Breast epithelium (tissue), 3 donors: ENCODE measurements around the gene DPH5.

Experiments
- POLR2A ChIP-seq: fragments of 450-650 bp; IDR thresholded peaks from one replicate; pipeline ENCODE4 v1.6.1; 2016; ENCODE audit warnings: antibody characterized with exemption, mild to moderate bottlenecking, moderate library complexity
- POLR2AphosphoS5 ChIP-seq, 3 donors: sonication (generic); formaldehyde crosslinking; IDR thresholded peaks; one replicate each; pipeline ENCODE4 v1.6.1; 2017; ENCODE audit warnings: antibody characterized with exemption in 3 of 3
- TF ChIP-seq, protein P1 (sequence below), 3 donors: fragments of 450-650 bp; IDR thresholded peaks; one replicate each; pipeline ENCODE4 v1.5.1; 2016 to 2017; ENCODE audit warnings: antibody characterized with exemption in 3 of 3, mild to moderate bottlenecking in 3 of 3, moderate library complexity in 3 of 3

DNA sequence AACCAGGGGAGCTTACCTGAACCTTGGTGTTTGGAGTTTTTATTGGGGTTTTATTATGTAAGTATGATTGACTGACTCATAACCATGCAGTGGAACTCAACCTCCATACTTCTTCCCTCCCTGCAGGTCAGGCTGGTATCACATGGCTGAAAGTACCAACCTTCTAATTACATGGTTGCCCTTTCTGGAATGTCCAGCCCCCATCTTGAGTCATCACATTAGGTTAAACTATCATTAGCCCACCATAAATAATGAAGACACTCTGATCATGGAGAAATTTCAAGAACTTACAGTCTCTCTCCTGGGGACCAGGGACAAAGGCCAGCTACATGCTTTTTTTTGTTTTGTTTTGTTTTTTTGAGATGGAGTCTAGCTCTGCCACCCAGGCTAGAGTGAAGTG, 19.2 kb upstream of the DPH5 start:
- no peak for TF ChIP-seq POLR2AphosphoS5 (IDR thresholded peaks at IDR 0.05)
- TF ChIP-seq, protein P1, sequence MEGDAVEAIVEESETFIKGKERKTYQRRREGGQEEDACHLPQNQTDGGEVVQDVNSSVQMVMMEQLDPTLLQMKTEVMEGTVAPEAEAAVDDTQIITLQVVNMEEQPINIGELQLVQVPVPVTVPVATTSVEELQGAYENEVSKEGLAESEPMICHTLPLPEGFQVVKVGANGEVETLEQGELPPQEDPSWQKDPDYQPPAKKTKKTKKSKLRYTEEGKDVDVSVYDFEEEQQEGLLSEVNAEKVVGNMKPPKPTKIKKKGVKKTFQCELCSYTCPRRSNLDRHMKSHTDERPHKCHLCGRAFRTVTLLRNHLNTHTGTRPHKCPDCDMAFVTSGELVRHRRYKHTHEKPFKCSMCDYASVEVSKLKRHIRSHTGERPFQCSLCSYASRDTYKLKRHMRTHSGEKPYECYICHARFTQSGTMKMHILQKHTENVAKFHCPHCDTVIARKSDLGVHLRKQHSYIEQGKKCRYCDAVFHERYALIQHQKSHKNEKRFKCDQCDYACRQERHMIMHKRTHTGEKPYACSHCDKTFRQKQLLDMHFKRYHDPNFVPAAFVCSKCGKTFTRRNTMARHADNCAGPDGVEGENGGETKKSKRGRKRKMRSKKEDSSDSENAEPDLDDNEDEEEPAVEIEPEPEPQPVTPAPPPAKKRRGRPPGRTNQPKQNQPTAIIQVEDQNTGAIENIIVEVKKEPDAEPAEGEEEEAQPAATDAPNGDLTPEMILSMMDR (IDR thresholded peaks at IDR 0.05), result no peak
- TF ChIP-seq POLR2A, result no peak
